Astrocyte of the cerebellum (primary cell): Measurements from ENCODE around the gene LDAF1.

Source experiments
- DNase-seq: peaks from one replicate; pipeline ENCODE4 v3.0.0-alpha.2; 2011; ENCODE audit warnings: low read depth
- H3K4me3 ChIP-seq: 2 replicates; pipeline ENCODE4 v1.5.1; 2011; ENCODE audit warnings: mild to moderate bottlenecking, low read depth, low read length, moderate library complexity
- CTCF ChIP-seq: IDR thresholded peaks from 2 replicates; pipeline ENCODE4 v1.5.1; 2012; ENCODE audit warnings: low read length, low read depth, moderate library complexity, mild to moderate bottlenecking; ENCODE audit errors: missing control alignments
- in situ Hi-C: cut with HindIII; loops from 2 replicates; pipeline ENCODE4 v1.10.0; 2017; ENCODE audit warnings: low sequenced_read_pairs

The LDAF1 gene

GRCh38 chr16:21219551-21219950 lies 61.1 kb downstream of the LDAF1 start:
- DNase-seq = no peak
- no peak overlapping the region for H3K4me3 ChIP-seq
- in situ Hi-C loops = no loop called here

GRCh38 chr16:21222495-21223337 lies 64.2 kb downstream of the LDAF1 start:
- TF ChIP-seq CTCF = no peak
- H3K4me3 ChIP-seq = no peak overlapping the region
- DNase-seq = no peak
- in situ Hi-C loops = no loop called here

More at GRCh38 chr16:21219551-21219950, 61.1 kb downstream of the LDAF1 start:
- TF ChIP-seq CTCF = no peak

DNA sequence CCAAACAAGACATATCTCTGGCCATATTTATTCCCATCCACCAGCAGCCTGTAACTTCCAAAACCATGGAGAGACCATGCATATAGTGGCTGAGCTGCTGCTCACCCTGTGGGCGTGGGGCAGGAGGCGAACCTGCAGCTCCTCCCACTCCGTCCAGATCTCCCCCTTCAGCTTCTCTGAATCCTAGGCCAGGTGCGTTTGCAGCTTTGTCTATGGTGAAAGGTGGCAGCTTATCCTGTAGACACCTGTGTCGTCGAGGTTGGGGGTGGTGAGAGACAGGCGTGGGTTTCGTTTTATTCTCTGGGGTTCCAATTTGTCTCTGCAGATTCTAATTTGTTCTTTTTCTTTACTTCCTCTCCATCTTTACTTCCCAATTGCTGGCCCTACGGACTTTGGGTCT lies 65.3 kb downstream of the LDAF1 start:
- no peak for DNase-seq
- in situ Hi-C loops = no loop called here
- TF ChIP-seq CTCF = no peak
- H3K4me3 ChIP-seq = no peak overlapping the region

- no peak overlapping the region for H3K4me3 ChIP-seq
- no peak for DNase-seq
- TF ChIP-seq CTCF = no peak
- in situ Hi-C loops = no loop called here
Measured at GRCh38 chr16:21224800-21225199, 66.3 kb downstream of the LDAF1 start.

GRCh38 chr16:21226749-21227148 lies 68.3 kb downstream of the LDAF1 start:
- in situ Hi-C loops = no loop called here
- TF ChIP-seq CTCF = no peak
- H3K4me3 ChIP-seq = no peak overlapping the region
- DNase-seq = no peak

DNA sequence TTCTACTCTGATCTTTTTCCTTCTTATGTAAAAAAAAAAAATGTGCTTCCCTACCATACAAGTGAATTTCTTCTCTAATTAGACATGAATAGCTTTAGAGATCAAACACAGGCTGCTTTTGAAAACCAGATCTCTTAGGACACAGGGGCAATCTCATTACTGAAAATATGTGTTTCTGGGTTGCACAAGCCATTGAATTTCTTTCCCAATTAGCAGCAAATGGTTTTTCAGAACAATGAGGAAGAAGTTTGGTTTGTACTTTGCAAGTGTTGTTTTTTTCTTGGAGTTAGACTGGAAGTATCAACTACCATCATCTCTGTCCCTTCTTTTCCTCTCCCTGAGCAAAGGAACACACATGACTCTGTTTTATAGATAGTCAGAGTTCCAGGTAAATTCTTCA lies 69.4 kb downstream of the LDAF1 start:
- no peak for DNase-seq
- in situ Hi-C loops = no loop called here
- no peak overlapping the region for H3K4me3 ChIP-seq
- no peak for TF ChIP-seq CTCF
